Superior temporal gyrus (tissue), 1 donor: Measurements from ENCODE around the gene ZBTB7C.

Experiments
- DNase-seq: peaks from one replicate; pipeline ENCODE4 v3.0.0-alpha.2; 2016; ENCODE audit errors: extremely low spot score

Gene ZBTB7C

GRCh38 chr18:48418539-48419276, 9.5 kb upstream of the ZBTB7C start:
- DNase-seq = no peak

GRCh38 chr18:48417985-48418384, 8.8 kb upstream of the ZBTB7C start:
- no peak for DNase-seq

- no peak for DNase-seq
Measured at GRCh38 chr18:48413342-48413741, 4.2 kb upstream of the ZBTB7C start.

GRCh38 chr18:48412339-48412929, 3.3 kb upstream of the ZBTB7C start:
- DNase-seq = peak; percentile 55

GRCh38 chr18:48410095-48410920, 1.1 kb upstream of the ZBTB7C start:
- peak; percentile 88 for DNase-seq

GRCh38 chr18:48409591-48410094, 460 bp upstream of the ZBTB7C start:
- peak; percentile 20 for DNase-seq

- DNase-seq = no peak
Measured at GRCh38 chr18:48408111-48408726, 964 bp downstream of the ZBTB7C start.

- no peak for DNase-seq
Measured at GRCh38 chr18:48407358-48407757, 1.8 kb downstream of the ZBTB7C start.

- DNase-seq = no peak
Measured at GRCh38 chr18:48405978-48406377, 3.2 kb downstream of the ZBTB7C start.

- DNase-seq = no peak
Measured at GRCh38 chr18:48404716-48405507, 4.3 kb downstream of the ZBTB7C start.

GRCh38 chr18:48402953-48403352, 6.2 kb downstream of the ZBTB7C start:
- DNase-seq = no peak

GRCh38 chr18:48399303-48400075, 9.7 kb downstream of the ZBTB7C start:
- DNase-seq = no peak

- DNase-seq = no peak
Measured at GRCh38 chr18:48398074-48398473, 11.1 kb downstream of the ZBTB7C start.

- DNase-seq = no peak
Measured at GRCh38 chr18:48397021-48397420, 12.2 kb downstream of the ZBTB7C start.

- no peak for DNase-seq
Measured at GRCh38 chr18:48396561-48396960, 12.6 kb downstream of the ZBTB7C start.

- DNase-seq = no peak
Measured at GRCh38 chr18:48395646-48396045, 13.5 kb downstream of the ZBTB7C start.

- no peak for DNase-seq
Measured at GRCh38 chr18:48394176-48394575, 15.0 kb downstream of the ZBTB7C start.

- no peak for DNase-seq
Measured at GRCh38 chr18:48393776-48394175, 15.4 kb downstream of the ZBTB7C start.

GRCh38 chr18:48393170-48393569, 16.0 kb downstream of the ZBTB7C start:
- no peak for DNase-seq

GRCh38 chr18:48392268-48392667, 16.9 kb downstream of the ZBTB7C start:
- no peak for DNase-seq
